ENCODE data around the gene BICDL1. TPM values are rescaled to one million over a fixed set of nuclear protein-coding genes. Genes with fewer than 3 reads are reported as not detected.

Gene BICDL1
- total and polyA plus RNA-seq, 2 of the 4 experiments (the other 2 are of a cell fraction): not detected

GRCh38 chr12:120116441-120116791 is 127.4 kb downstream of the BICDL1 start, which contains the start of gene RAB35:
TSS of gene RAB35 (minus strand) at chr12:120116753. CDS start at chr12:120116650, 103 bp downstream.
- Histone ChIP-seq H3K4me3 (ENCODE audit: insufficient read depth, low read depth, low read length) (peak within 1 kb of the TSS; percentile 95), H3K4me1 (ENCODE audit: control insufficient read depth, insufficient read depth, low read length) (peaks cover 19% of the 10 kb centered on the region), H4K91ac (ENCODE audit: insufficient read depth, low read depth, low read length) (peak within 1 kb of the TSS; percentile 92), H4K5ac (ENCODE audit: low read depth, low read length) (peak within 1 kb of the TSS; percentile 83), H3K14ac (replicated peaks; ENCODE audit: low read depth, low read length) (peak within 1 kb of the TSS; percentile 99), H2AK5ac (ENCODE audit: low read depth, low read length) (peak within 1 kb of the TSS; percentile 98), H2BK15ac (ENCODE audit: low read depth, low read length) (peak within 1 kb of the TSS; percentile 87; the same call in 1 of the 3 replicates), H2AFZ (replicated peaks; ENCODE audit: low read length, poor library complexity) (peak within 1 kb of the TSS; percentile 97), H3K9me3 (ENCODE audit: control insufficient read depth, insufficient read depth, low read length) (no peaks in the 10 kb centered on the region), H2BK120ac (ENCODE audit: low read depth, low read length) (peak within 1 kb of the TSS; percentile 88; the same call in 1 of the 2 replicates), H3K79me1 (ENCODE audit: low read depth in 1 of 2, low read length in 2 of 2) (peaks cover 19 to 64% of the 10 kb centered on the region in 2 experiments), H2BK20ac (ENCODE audit: low read depth, low read length) (peak within 1 kb of the TSS; percentile 32; the same call in 1 of the 2 replicates), H3K4ac (ENCODE audit: low read depth, low read length) (peak within 1 kb of the TSS; percentile 97), H3K9ac (ENCODE audit: low read depth, low read length) (peak within 1 kb of the TSS; percentile 98), H3K56ac (ENCODE audit: extremely low read depth, insufficient read depth, low read length) (peak within 1 kb of the TSS; percentile 82; the same call in 1 of the 2 replicates), H2BK5ac (ENCODE audit: low read depth, low read length, poor library complexity, severe bottlenecking) (peak within 1 kb of the TSS; percentile 93), H3K27me3 (ENCODE audit: control insufficient read depth, insufficient read depth, low read length) (no peaks in the 10 kb centered on the region), H3K27ac (ENCODE audit: insufficient read depth, low read length) (peak within 1 kb of the TSS; percentile 98), H3K23ac (ENCODE audit: low read depth, low read length) (peak within 1 kb of the TSS; percentile 98), H2AK9ac (replicated peaks; ENCODE audit: low read depth, low read length, poor library complexity) (peak within 1 kb of the TSS; percentile 98), H3K9me1 (ENCODE audit: insufficient read depth, low read length) (peaks cover 31% of the 10 kb centered on the region), H4K20me1 (ENCODE audit: insufficient read depth, low read length) (peaks cover 56% of the 10 kb centered on the region), H3K18ac (ENCODE audit: low read depth, low read length) (peak within 1 kb of the TSS; percentile 89), H4K8ac (ENCODE audit: low read depth in 2 of 2, low read length in 2 of 2) (peak within 1 kb of the TSS; percentile 67 to 98), H3K4me2 (ENCODE audit: low read depth, low read length) (peak within 1 kb of the TSS; percentile 95), H3K36me3 (ENCODE audit: control insufficient read depth, insufficient read depth, low read length) (peaks cover 7% of the 10 kb centered on the region; the same call in 1 of the 2 replicates)
- TF ChIP-seq, protein P1, sequence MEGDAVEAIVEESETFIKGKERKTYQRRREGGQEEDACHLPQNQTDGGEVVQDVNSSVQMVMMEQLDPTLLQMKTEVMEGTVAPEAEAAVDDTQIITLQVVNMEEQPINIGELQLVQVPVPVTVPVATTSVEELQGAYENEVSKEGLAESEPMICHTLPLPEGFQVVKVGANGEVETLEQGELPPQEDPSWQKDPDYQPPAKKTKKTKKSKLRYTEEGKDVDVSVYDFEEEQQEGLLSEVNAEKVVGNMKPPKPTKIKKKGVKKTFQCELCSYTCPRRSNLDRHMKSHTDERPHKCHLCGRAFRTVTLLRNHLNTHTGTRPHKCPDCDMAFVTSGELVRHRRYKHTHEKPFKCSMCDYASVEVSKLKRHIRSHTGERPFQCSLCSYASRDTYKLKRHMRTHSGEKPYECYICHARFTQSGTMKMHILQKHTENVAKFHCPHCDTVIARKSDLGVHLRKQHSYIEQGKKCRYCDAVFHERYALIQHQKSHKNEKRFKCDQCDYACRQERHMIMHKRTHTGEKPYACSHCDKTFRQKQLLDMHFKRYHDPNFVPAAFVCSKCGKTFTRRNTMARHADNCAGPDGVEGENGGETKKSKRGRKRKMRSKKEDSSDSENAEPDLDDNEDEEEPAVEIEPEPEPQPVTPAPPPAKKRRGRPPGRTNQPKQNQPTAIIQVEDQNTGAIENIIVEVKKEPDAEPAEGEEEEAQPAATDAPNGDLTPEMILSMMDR (conservative IDR thresholded peaks at IDR 0.05; ENCODE audit: low read depth, low read length): no peak
- peak; percentile 73 for TF ChIP-seq POLR2A (IDR thresholded peaks at IDR 0.05; ENCODE audit: low read depth, low read length)
- ATAC-seq (ENCODE audit: low read depth): no peak
- BruUV-seq (replicated peaks): no TSS peak
- ChIA-PET POLR2A (ENCODE audit: unreplicated experiment) (interaction anchor here (0.6 kb wide), 1 partner anchor 225 kb away, joined by 4 read pairs; no protein-coding TSS in a partner anchor), CTCF (no interaction called here)
- DNase-seq: no peak
- dilution Hi-C loops (cut with HindIII; ENCODE audit: low sequenced_read_pairs, unreplicated experiment): no loop called here
- intact Hi-C loops (cut with micrococcal nuclease): no loop called here
- WGBS, 2 experiments (ENCODE audit: extremely low coverage in 2 of 2, insufficient read length in 1 of 2): no CpG with 5 or more reads among the region's 50 CpGs
- in situ Hi-C loops (cut with MboI; ENCODE audit: low sequenced_read_pairs): loop anchor here (25.0 kb wide), 1 partner anchor 1754 kb away; the partner anchor contains the start of gene TAOK3

Measured in IMR-90 (cell line).